HEK293T (cell line): ENCODE measurements around the gene EHBP1L1.

Experiments used
- SP1 ChIP-seq: fragments of 450-650 bp; IDR thresholded peaks from 2 replicates; pipeline ENCODE4 v1.6.1; 2017
- SUZ12 ChIP-seq: fragments of 450-650 bp; IDR thresholded peaks from 2 replicates; pipeline ENCODE4 v1.6.1; 2016; ENCODE audit warnings: mild to moderate bottlenecking

GRCh38 chr11:65623852-65624616 lies 48.2 kb downstream of the EHBP1L1 start:
- TF ChIP-seq SUZ12 (no peak), SP1 (no peak)
